Measurements from ENCODE around the gene PTGER1. TPM values are rescaled to one million over a fixed set of nuclear protein-coding genes. Genes with fewer than 3 reads are reported as not detected.
A peak's percentile ranks its signal among the peaks of the same experiment; 100 is the strongest.

The PTGER1 gene
- polyA plus RNA-seq, 1 donor (not counting 4 experiments of a cell fraction or from before 2014, with no cell fraction given) = not detected

DNA sequence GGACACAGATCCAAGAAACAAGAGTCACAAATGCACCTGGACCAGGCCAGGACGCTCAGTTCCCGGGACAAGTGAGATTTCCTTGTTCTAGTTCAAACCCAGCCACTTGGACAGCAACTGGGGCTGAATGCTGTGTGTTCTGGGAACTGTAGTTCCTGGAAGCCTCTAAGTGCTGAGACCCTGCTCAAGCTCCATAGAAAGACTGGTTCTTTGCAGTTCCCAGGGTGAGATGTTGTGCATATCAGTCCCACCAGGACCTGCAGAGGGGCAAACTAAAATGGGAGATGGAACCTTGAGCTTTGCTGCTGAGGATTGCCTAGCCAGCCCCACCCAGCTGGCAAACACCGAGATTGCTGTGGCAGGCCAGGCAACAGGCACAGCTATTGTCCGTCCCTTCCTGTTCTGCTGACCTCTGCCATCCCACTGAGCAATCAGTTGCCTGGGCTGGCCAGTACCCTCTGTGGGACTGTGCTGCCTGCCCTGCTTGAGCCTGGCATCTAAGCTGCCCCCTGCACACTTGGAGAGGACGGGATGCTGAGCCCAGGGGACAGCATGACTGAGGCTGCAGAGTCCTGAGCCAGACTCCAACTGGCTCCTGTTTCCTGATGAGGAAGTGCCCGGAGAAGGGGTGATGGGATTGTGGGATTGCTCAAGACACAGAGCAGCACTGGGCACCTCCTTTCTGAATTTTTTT is 22.2 kb upstream of the PTGER1 start:
- Histone ChIP-seq H3K4me2 (ENCODE audit: control insufficient read depth, extremely low read depth, insufficient read depth, low read depth, low read length) (peak overlapping the region; percentile 79), H3K79me2 (ENCODE audit: control insufficient read depth, insufficient read depth, low read length) (peaks cover 32% of the 10 kb centered on the region), H3K4me1 (ENCODE audit: control insufficient read depth, extremely low read depth, insufficient read depth, low read length) (peaks cover 28% of the 10 kb centered on the region), H3K9me1 (ENCODE audit: control insufficient read depth, extremely low read depth, insufficient read depth, low read length) (no peaks in the 10 kb centered on the region), H3K4me3 (ENCODE audit: control insufficient read depth in 2 of 3, extremely low read depth in 1 of 3, insufficient read depth in 2 of 3, low read depth in 1 of 3, low read length in 3 of 3) (no peak overlapping the region), H3K36me3 (ENCODE audit: control insufficient read depth in 2 of 2, extremely low read depth in 1 of 2, insufficient read depth in 2 of 2, low read length in 2 of 2) (peaks cover 3 to 7% of the 10 kb centered on the region in 2 experiments), H2AFZ (ENCODE audit: control insufficient read depth, low read length) (peak overlapping the region; percentile 76), H3K9ac (ENCODE audit: control insufficient read depth, extremely low read depth, insufficient read depth, low read length) (peak overlapping the region; percentile 71), H4K20me1 (ENCODE audit: control insufficient read depth, extremely low read depth, insufficient read depth, low read length) (peaks cover 4% of the 10 kb centered on the region), H3K27me3 (ENCODE audit: control insufficient read depth, extremely low read depth, insufficient read depth, low read length) (no peaks in the 10 kb centered on the region), H3K9me3 (ENCODE audit: control insufficient read depth, low read depth, low read length) (no peaks in the 10 kb centered on the region), H3K27ac (ENCODE audit: control insufficient read depth, insufficient read depth, low read length) (peak overlapping the region; percentile 81)
- FAIRE-seq (peak; percentile 55), DNase-seq (ENCODE audit: low read depth, low spot score) (no peak)
- no peak for TF ChIP-seq EZH2 (IDR thresholded peaks at IDR 0.05; ENCODE audit: low read length)
- TF ChIP-seq, protein P1, sequence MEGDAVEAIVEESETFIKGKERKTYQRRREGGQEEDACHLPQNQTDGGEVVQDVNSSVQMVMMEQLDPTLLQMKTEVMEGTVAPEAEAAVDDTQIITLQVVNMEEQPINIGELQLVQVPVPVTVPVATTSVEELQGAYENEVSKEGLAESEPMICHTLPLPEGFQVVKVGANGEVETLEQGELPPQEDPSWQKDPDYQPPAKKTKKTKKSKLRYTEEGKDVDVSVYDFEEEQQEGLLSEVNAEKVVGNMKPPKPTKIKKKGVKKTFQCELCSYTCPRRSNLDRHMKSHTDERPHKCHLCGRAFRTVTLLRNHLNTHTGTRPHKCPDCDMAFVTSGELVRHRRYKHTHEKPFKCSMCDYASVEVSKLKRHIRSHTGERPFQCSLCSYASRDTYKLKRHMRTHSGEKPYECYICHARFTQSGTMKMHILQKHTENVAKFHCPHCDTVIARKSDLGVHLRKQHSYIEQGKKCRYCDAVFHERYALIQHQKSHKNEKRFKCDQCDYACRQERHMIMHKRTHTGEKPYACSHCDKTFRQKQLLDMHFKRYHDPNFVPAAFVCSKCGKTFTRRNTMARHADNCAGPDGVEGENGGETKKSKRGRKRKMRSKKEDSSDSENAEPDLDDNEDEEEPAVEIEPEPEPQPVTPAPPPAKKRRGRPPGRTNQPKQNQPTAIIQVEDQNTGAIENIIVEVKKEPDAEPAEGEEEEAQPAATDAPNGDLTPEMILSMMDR (optimal IDR thresholded peaks at IDR 0.05 in 1 of 3, IDR thresholded peaks at IDR 0.05 in 1 of 3, conservative IDR thresholded peaks at IDR 0.05 in 1 of 3; ENCODE audit: extremely low read depth in 1 of 3, insufficient read depth in 2 of 3, low read length in 3 of 3) = no peak
- dilution Hi-C loops (cut with MboI; ENCODE audit: extremely low pct_ligation_motif_present, low sequenced_read_pairs) = no loop called here

- Histone ChIP-seq H2AFZ (ENCODE audit: control insufficient read depth, low read length) (peak overlapping the region; percentile 76), H3K79me2 (ENCODE audit: control insufficient read depth, insufficient read depth, low read length) (peaks cover 37% of the 10 kb centered on the region), H3K4me1 (ENCODE audit: control insufficient read depth, extremely low read depth, insufficient read depth, low read length) (peaks cover 27% of the 10 kb centered on the region), H3K4me2 (ENCODE audit: control insufficient read depth, extremely low read depth, insufficient read depth, low read depth, low read length) (peak overlapping the region; percentile 79), H3K27me3 (ENCODE audit: control insufficient read depth, extremely low read depth, insufficient read depth, low read length) (no peaks in the 10 kb centered on the region), H3K9me3 (ENCODE audit: control insufficient read depth, low read depth, low read length) (no peaks in the 10 kb centered on the region), H3K9ac (ENCODE audit: control insufficient read depth, extremely low read depth, insufficient read depth, low read length) (peak overlapping the region; percentile 71), H4K20me1 (ENCODE audit: control insufficient read depth, extremely low read depth, insufficient read depth, low read length) (peaks cover 7% of the 10 kb centered on the region), H3K4me3 (ENCODE audit: control insufficient read depth in 2 of 3, extremely low read depth in 1 of 3, insufficient read depth in 2 of 3, low read depth in 1 of 3, low read length in 3 of 3) (peak overlapping the region in 1 of 3 experiments; percentile 61), H3K36me3 (ENCODE audit: control insufficient read depth in 2 of 2, extremely low read depth in 1 of 2, insufficient read depth in 2 of 2, low read length in 2 of 2) (peaks cover 7 to 10% of the 10 kb centered on the region in 2 experiments), H3K27ac (ENCODE audit: control insufficient read depth, insufficient read depth, low read length) (peak overlapping the region; percentile 81), H3K9me1 (ENCODE audit: control insufficient read depth, extremely low read depth, insufficient read depth, low read length) (no peaks in the 10 kb centered on the region)
- dilution Hi-C loops (cut with MboI; ENCODE audit: extremely low pct_ligation_motif_present, low sequenced_read_pairs) = no loop called here
- TF ChIP-seq EZH2 (IDR thresholded peaks at IDR 0.05; ENCODE audit: low read length) = no peak
- TF ChIP-seq, protein P1 (optimal IDR thresholded peaks at IDR 0.05 in 1 of 3, IDR thresholded peaks at IDR 0.05 in 1 of 3, conservative IDR thresholded peaks at IDR 0.05 in 1 of 3; ENCODE audit: extremely low read depth in 1 of 3, insufficient read depth in 2 of 3, low read length in 3 of 3) = no peak
- FAIRE-seq (peak; percentile 60), DNase-seq (ENCODE audit: low read depth, low spot score) (no peak)
Observed at GRCh38 chr19:14496834-14497227, 21.7 kb upstream of the PTGER1 start.

All from keratinocyte (primary cell).